GM23338 (cell line): ENCODE data around the gene BCAR3. TPM values are rescaled to one million over a fixed set of nuclear protein-coding genes. Genes with fewer than 3 reads are reported as not detected.

Experiments used
- ATAC-seq: fragments of 200-7000 bp; cut with Tn5 transposase; 3 replicates; pipeline ENCODE4 v1.9.1; 2020
- DNase-seq: peaks from one replicate; pipeline ENCODE4 v3.0.0-alpha.2; 2015; ENCODE audit warnings: low spot score
- H2AFZ ChIP-seq: fragments of 200-600 bp; sonication (generic); 2 replicates; pipeline ENCODE4 v1.8.0; 2016; ENCODE audit warnings: antibody characterized with exemption, mild to moderate bottlenecking, moderate library complexity
- H3F3A ChIP-seq: fragments of 200-600 bp; sonication (generic); replicated peaks from 2 replicates; pipeline ENCODE4 v1.8.0; 2017; ENCODE audit warnings: antibody characterized with exemption, mixed run types, low read depth
- H3K27ac ChIP-seq: fragments of 200-600 bp; sonication (generic); 2 replicates; pipeline ENCODE4 v1.6.1; 2016; ENCODE audit warnings: low read depth
- H3K27me3 ChIP-seq: fragments of 200-600 bp; sonication (generic); 2 replicates; pipeline ENCODE4 v1.8.0; 2016; ENCODE audit warnings: mild to moderate bottlenecking, mixed run types, moderate library complexity; ENCODE audit not compliant: insufficient read depth
- H3K36me3 ChIP-seq: fragments of 200-600 bp; sonication (generic); 2 replicates; pipeline ENCODE4 v1.8.0; 2016; ENCODE audit warnings: mild to moderate bottlenecking; ENCODE audit not compliant: insufficient read depth
- H3K4me1 ChIP-seq: fragments of 200-600 bp; sonication (generic); 2 replicates; pipeline ENCODE4 v1.8.0; 2016; ENCODE audit warnings: mild to moderate bottlenecking, moderate library complexity; ENCODE audit not compliant: insufficient read depth
- H3K4me2 ChIP-seq: fragments of 200-600 bp; sonication (generic); 2 replicates; pipeline ENCODE4 v1.7.1; 2017; ENCODE audit warnings: mixed run types
- H3K4me3 ChIP-seq: fragments of 200-600 bp; sonication (generic); 2 replicates; pipeline ENCODE4 v1.6.1; 2016; ENCODE audit warnings: mixed run types
- H3K79me2 ChIP-seq: fragments of 200-600 bp; sonication (generic); replicated peaks from 2 replicates; pipeline ENCODE4 v1.8.0; 2017; ENCODE audit warnings: mild to moderate bottlenecking; ENCODE audit not compliant: insufficient read depth
- H3K9me2 ChIP-seq: fragments of 200-600 bp; sonication (generic); 2 replicates; pipeline ENCODE4 v1.8.0; 2017; ENCODE audit not compliant: insufficient read depth
- H4K20me1 ChIP-seq: fragments of 200-600 bp; sonication (generic); replicated peaks from 2 replicates; pipeline ENCODE4 v1.8.0; 2017; ENCODE audit warnings: mild to moderate bottlenecking; ENCODE audit not compliant: insufficient read depth
- H3K27ac Mint-ChIP-seq: 2 replicates; pipeline ENCODE4 v1.8.0; 2020; ENCODE audit warnings: inconsistent platforms, mild to moderate bottlenecking, moderate library complexity, mixed read lengths
- H3K27me3 Mint-ChIP-seq: 3 replicates; pipeline ENCODE4 v1.8.0; 2022; ENCODE audit warnings: low read depth, mild to moderate bottlenecking, moderate library complexity, mixed read lengths, inconsistent platforms; ENCODE audit not compliant: insufficient read depth, poor library complexity
- H3K36me3 Mint-ChIP-seq: 3 replicates; pipeline ENCODE4 v1.8.0; 2021; ENCODE audit warnings: low read depth, mild to moderate bottlenecking, inconsistent platforms, moderate library complexity, mixed read lengths
- H3K4me1 Mint-ChIP-seq: 3 replicates; pipeline ENCODE4 v1.8.0; 2020; ENCODE audit warnings: mild to moderate bottlenecking, inconsistent platforms, mixed read lengths
- H3K4me3 Mint-ChIP-seq: 3 replicates; pipeline ENCODE4 v1.8.0; 2021; ENCODE audit warnings: moderate library complexity, mild to moderate bottlenecking, inconsistent platforms, mixed read lengths
- H3K9me3 Mint-ChIP-seq: 3 replicates; pipeline ENCODE4 v1.8.0; 2020; ENCODE audit warnings: moderate library complexity, mild to moderate bottlenecking, inconsistent platforms, mixed read lengths
- CREB1 ChIP-seq: fragments of 250-450 bp; sonication (Bioruptor Pico); IDR thresholded peaks from 2 replicates; pipeline ENCODE4 v1.5.0; 2020; ENCODE audit warnings: low read depth, mild to moderate bottlenecking, moderate library complexity
- CTCF ChIP-seq, 2 experiments: fragments of 200-600 bp in 1 of 2; sonication (generic) in 1 of 2; conservative IDR thresholded peaks; 2 replicates each; pipeline versions ENCODE4 v1.5.1 to v1.6.1; 2016 to 2017; ENCODE audit warnings: antibody characterized with exemption in 2 of 2, low read depth in 2 of 2, mild to moderate bottlenecking in 2 of 2, moderate library complexity in 1 of 2
- EZH2 ChIP-seq: fragments of 200-600 bp; sonication (generic); IDR thresholded peaks from one replicate; pipeline ENCODE4 v1.8.0; 2017; ENCODE audit warnings: antibody characterized with exemption, mild to moderate bottlenecking, low read depth; ENCODE audit not compliant: unreplicated experiment
- JUNB ChIP-seq: IDR thresholded peaks from one replicate; pipeline ENCODE4 v1.6.1; 2016; ENCODE audit warnings: antibody characterized with exemption; ENCODE audit not compliant: unreplicated experiment
- POLR2AphosphoS5 ChIP-seq: IDR thresholded peaks from 2 replicates; pipeline ENCODE4 v1.6.1; 2016; ENCODE audit warnings: antibody characterized with exemption, low read depth
- REST ChIP-seq: IDR thresholded peaks from one replicate; pipeline ENCODE4 v1.6.1; 2018; ENCODE audit warnings: antibody characterized with exemption; ENCODE audit not compliant: unreplicated experiment
- ZNF331 ChIP-seq: fragments of 250-450 bp; sonication (Bioruptor Pico); IDR thresholded peaks from 2 replicates; pipeline ENCODE4 v1.5.0; 2020; ENCODE audit warnings: low read depth, mild to moderate bottlenecking, moderate library complexity
- ZNF462 ChIP-seq: fragments of 250-450 bp; sonication (Bioruptor Pico); IDR thresholded peaks from 2 replicates; pipeline ENCODE4 v1.5.0; 2020; ENCODE audit warnings: mild to moderate bottlenecking, moderate library complexity
- polyA plus RNA-seq: library from polyadenylated mRNA; unstranded; fragments of >200 nt; fragmentation: Nextera tagmentation; extraction: Ambion mirVana; gene quantifications from 2 replicates; pipeline ENCODE4 v1.2.1, GENCODE V29; 2016
- total RNA-seq: library from RNA; depleted of rRNA; stranded (reverse); fragments of >200 nt; shearing (Covaris generic); gene quantifications from 2 replicates; pipeline ENCODE4 v1.2.3, GENCODE V29; 2014

Gene BCAR3
- total and polyA plus RNA-seq, 2 experiments from 2014 or later, result 5.5 to 9.7 TPM

- no peak for TF ChIP-seq REST
Observed at GRCh38 chr1:93694819-93695218, 13.2 kb upstream of the BCAR3 start (continued).

- Histone ChIP-seq H4K20me1 (no peaks in the 10 kb centered on the region), H3F3A (no peaks in the 10 kb centered on the region), H3K4me3 (no peak overlapping the region), H3K36me3 (no peaks in the 10 kb centered on the region), H3K27ac (no peak overlapping the region), H3K27me3 (no peaks in the 10 kb centered on the region), H3K79me2 (no peaks in the 10 kb centered on the region), H3K9me2 (no peaks in the 10 kb centered on the region), H2AFZ (no peak overlapping the region), H3K4me2 (no peak overlapping the region), H3K4me1 (peaks cover 15% of the 10 kb centered on the region; the same call in 1 of the 2 replicates)
- DNase-seq (no peak), ATAC-seq (no peak)
- peaks cover 9% of the 10 kb centered on the region for H3K27me3 Mint-ChIP-seq
- no peak overlapping the region for H3K4me3 Mint-ChIP-seq
- TF ChIP-seq CREB1 (CRISPR knock-in tag) (no peak), CTCF (conservative IDR thresholded peaks at IDR 0.05; ENCODE audit: low read depth in 2 of 2) (no peak), ZNF462 (CRISPR knock-in tag) (no peak), EZH2 (no peak), POLR2AphosphoS5 (no peak), JUNB (no peak), ZNF331 (CRISPR knock-in tag) (no peak), REST (no peak)
- peaks cover 24% of the 10 kb centered on the region for H3K4me1 Mint-ChIP-seq
- H3K9me3 Mint-ChIP-seq, result no peaks in the 10 kb centered on the region
- H3K27ac Mint-ChIP-seq, result no peak overlapping the region
- no peaks in the 10 kb centered on the region for H3K36me3 Mint-ChIP-seq
Observed at GRCh38 chr1:93694039-93694438, 12.4 kb upstream of the BCAR3 start.
